Cardiac muscle cell (in vitro differentiated cells and primary cell): ENCODE data around the gene MCM9. TPM values are rescaled to one million over a fixed set of nuclear protein-coding genes. Genes with fewer than 3 reads are reported as not detected.
"Not testable (repeated sequence)": the region's sequence is repeated elsewhere in the genome, so short reads cannot be mapped to it uniquely, and the experiment has no call there.

Experiments used
- DNase-seq, 2 donors: peaks; one replicate each; pipeline versions ENCODE4 v3.0.0 to v3.0.0-alpha.2; 2010 to 2017; ENCODE audit warnings: low read depth in 1 of 2, low spot score in 1 of 2
- H3K27ac ChIP-seq: fragments of 200-600 bp; sonication (generic); 2 replicates; pipeline ENCODE4 v1.5.1; 2016
- H3K27me3 ChIP-seq: fragments of 200-600 bp; sonication (generic); 2 replicates; pipeline ENCODE4 v1.6.0; 2016; ENCODE audit warnings: control low read depth
- H3K36me3 ChIP-seq: fragments of 200-600 bp; sonication (generic); 2 replicates; pipeline ENCODE4 v1.5.1; 2016; ENCODE audit warnings: control low read depth
- H3K4me1 ChIP-seq: fragments of 200-600 bp; sonication (generic); 2 replicates; pipeline ENCODE4 v1.8.1; 2017; ENCODE audit warnings: low read depth, mild to moderate bottlenecking, mixed run types
- H3K4me3 ChIP-seq: fragments of 200-600 bp; sonication (generic); 2 replicates; pipeline ENCODE4 v1.5.1; 2016; ENCODE audit warnings: mild to moderate bottlenecking
- H3K9me3 ChIP-seq: fragments of 200-600 bp; sonication (generic); 2 replicates; pipeline ENCODE4 v1.5.1; 2017; ENCODE audit warnings: low read depth, mild to moderate bottlenecking, control low read depth
- polyA plus RNA-seq: library from polyadenylated mRNA; unstranded; fragments of >200 nt; fragmentation: Nextera tagmentation; extraction: Ambion mirVana; gene quantifications from 2 replicates; pipeline ENCODE4 v1.2.1, GENCODE V29; 2016
- total RNA-seq: library from RNA; depleted of rRNA; stranded (reverse); fragments of >200 nt; gene quantifications from 2 replicates; pipeline ENCODE4 v1.2.3, GENCODE V29; 2016
- TF ChIP-seq, protein P1 (sequence below): IDR thresholded peaks from 2 replicates; pipeline ENCODE4 v1.5.1; 2012; ENCODE audit warnings: low read depth, mild to moderate bottlenecking, low read length

MCM9 gene
- total and polyA plus RNA-seq, 2 experiments from 2014 or later: 7.0 to 10.1 TPM

DNA sequence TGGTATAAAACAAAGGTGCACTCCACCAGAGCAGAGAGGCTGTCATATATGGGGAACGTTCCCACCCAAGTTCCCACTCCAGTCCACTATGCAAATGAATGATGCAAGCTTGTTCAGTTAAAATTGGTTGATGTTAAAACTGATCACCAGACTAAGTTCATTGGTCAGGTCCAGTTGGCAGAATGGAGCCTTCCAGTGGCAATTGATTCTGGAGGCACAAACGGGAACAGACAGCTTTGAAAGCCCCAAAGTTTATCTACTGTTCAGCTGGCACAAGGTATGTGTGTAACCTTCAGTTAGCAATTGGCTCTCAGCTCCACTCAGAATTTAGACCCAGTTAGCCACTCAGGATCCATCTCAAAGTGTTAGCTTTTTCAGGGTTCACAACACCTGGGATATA is 164.1 kb downstream of the MCM9 start:
- H3K4me3 ChIP-seq: no peak overlapping the region
- no peaks in the 10 kb centered on the region for H3K36me3 ChIP-seq
- no peak for DNase-seq
- H3K27me3 ChIP-seq: no peaks in the 10 kb centered on the region
- no peak overlapping the region for H3K27ac ChIP-seq
- TF ChIP-seq, protein P1, sequence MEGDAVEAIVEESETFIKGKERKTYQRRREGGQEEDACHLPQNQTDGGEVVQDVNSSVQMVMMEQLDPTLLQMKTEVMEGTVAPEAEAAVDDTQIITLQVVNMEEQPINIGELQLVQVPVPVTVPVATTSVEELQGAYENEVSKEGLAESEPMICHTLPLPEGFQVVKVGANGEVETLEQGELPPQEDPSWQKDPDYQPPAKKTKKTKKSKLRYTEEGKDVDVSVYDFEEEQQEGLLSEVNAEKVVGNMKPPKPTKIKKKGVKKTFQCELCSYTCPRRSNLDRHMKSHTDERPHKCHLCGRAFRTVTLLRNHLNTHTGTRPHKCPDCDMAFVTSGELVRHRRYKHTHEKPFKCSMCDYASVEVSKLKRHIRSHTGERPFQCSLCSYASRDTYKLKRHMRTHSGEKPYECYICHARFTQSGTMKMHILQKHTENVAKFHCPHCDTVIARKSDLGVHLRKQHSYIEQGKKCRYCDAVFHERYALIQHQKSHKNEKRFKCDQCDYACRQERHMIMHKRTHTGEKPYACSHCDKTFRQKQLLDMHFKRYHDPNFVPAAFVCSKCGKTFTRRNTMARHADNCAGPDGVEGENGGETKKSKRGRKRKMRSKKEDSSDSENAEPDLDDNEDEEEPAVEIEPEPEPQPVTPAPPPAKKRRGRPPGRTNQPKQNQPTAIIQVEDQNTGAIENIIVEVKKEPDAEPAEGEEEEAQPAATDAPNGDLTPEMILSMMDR: no peak
- H3K4me1 ChIP-seq: peaks cover 5% of the 10 kb centered on the region
- H3K9me3 ChIP-seq: no peaks in the 10 kb centered on the region

DNA sequence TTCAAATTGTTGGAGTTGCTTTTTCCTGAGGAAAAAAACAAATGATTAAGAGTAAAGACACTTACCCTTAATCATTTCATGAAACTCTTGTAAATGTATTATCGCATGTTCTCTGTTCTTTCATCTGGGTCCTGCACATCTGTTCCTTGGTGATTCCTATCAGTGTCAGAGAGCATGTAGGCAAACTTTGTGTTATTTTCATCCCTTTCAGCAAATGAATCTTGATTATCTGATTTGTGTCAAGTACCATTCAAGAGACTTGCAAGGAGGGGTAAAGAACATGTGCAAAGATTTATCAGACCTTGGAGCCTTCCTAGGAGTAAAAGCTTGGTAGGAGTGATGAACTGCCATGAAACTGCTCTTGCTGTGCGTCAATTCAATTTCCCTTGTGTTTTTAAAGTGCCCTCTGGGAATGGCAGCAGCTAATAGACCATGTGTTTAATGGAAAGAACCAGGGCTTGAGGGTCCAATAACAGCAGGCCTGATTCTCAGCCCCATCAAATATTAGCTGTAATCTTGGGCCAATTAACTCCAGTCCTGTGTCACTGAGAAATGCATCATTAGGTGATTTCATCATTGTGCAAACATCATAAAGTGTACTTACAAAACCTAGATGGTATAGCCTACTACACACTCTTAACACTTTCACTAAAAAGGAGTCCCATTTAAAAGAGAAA is 164.7 kb downstream of the MCM9 start:
- Histone ChIP-seq H3K27me3 (no peaks in the 10 kb centered on the region), H3K4me3 (no peak overlapping the region), H3K4me1 (peaks cover 5% of the 10 kb centered on the region), H3K9me3 (no peaks in the 10 kb centered on the region), H3K27ac (no peak overlapping the region), H3K36me3 (no peaks in the 10 kb centered on the region)
- TF ChIP-seq, protein P1: no peak
- no peak for DNase-seq

DNA sequence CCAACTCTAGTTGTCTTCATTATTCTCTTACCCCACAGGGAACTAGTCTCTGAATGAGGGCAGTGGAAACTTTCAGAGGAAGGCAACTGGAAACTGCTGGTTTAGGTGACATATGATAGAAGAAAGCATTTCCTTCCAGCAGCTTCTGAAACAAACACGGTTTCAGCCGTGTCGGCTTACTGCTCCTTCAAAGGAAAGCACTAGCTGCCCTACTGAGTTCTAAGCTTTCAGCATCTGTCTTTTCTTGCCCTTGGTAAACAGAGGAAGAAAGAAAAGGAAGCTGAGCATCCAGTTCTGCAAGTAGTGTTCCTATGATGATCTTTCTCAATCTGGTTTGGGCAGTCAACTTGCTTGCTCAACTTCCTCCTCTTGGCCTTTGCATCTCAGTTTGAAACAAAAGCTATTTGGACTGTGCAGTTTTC is 166.0 kb downstream of the MCM9 start:
- H3K4me3 ChIP-seq: no peak overlapping the region
- H3K9me3 ChIP-seq: no peaks in the 10 kb centered on the region
- no peak for DNase-seq
- TF ChIP-seq, protein P1: no peak
- no peak overlapping the region for H3K27ac ChIP-seq
- no peaks in the 10 kb centered on the region for H3K36me3 ChIP-seq
- no peaks in the 10 kb centered on the region for H3K27me3 ChIP-seq
- H3K4me1 ChIP-seq: peaks cover 5% of the 10 kb centered on the region

DNA sequence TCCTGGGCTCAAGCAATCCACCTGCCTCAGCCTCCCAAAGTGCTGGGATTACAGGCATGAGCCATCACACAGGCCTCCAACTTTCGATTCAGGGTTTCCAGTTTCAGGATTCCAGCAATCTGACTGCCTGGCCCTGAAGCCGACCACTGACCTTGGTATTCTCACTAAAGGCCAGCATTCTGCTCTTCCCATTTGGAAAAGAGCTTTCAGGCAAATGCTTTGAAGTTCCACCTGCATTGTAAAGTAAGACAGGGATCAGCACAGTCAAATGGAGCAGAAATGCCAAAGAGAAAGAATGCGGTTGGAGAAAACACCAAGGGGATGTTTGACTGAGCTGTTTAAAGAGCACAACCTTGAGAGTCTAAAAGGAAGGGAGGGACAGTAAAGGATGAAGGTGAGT is 166.5 kb downstream of the MCM9 start:
- no peaks in the 10 kb centered on the region for H3K27me3 ChIP-seq
- TF ChIP-seq, protein P1: no peak
- no peak for DNase-seq

DNA sequence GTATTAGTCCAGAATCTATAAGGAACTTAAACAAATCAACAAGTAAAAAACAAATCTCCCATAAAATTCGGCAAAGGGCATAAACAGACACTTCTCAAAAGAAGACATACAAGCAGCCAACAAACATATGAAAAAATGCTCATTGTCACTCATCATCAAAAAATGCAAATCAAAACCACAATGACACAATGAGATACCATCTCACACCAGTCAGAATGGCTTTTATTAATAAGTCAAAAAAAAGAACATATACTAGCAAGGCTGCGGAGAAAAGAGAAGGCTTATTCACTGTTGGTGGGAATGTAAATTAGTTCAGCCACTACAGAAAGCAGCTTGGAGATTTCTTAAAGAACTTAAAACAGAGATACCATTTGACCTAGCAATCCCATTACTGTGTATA is 169.6 kb downstream of the MCM9 start:
- not testable (repeated sequence) for H3K9me3 ChIP-seq, H3K27ac ChIP-seq, DNase-seq, H3K4me3 ChIP-seq, H3K4me1 ChIP-seq, H3K27me3 ChIP-seq, H3K36me3 ChIP-seq

More for the DNA sequence above, 166.5 kb downstream of the MCM9 start:
- H3K4me1 ChIP-seq: peaks cover 5% of the 10 kb centered on the region
- no peaks in the 10 kb centered on the region for H3K36me3 ChIP-seq
- H3K4me3 ChIP-seq: no peak overlapping the region
- no peaks in the 10 kb centered on the region for H3K9me3 ChIP-seq
- no peak overlapping the region for H3K27ac ChIP-seq

DNA sequence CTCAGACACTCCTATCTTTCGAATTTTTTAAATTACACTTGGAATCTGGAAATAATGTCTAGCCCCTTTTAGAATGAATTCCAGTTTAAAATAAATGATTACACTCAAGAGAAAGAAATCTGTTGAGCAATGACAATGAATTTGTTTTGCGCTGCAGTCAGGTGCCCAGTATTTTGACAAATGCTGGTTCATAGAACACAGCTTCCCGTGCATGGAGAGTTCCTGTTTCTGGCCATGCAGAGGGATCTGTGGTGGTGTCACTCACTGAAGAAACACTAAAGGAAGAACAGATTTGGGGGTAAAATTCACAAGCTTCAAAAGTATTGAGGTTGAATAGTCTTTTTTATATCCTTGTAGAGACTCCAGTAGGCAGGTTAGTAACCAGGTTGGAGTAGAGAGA is 170.2 kb downstream of the MCM9 start:
- Histone ChIP-seq H3K36me3 (no peaks in the 10 kb centered on the region), H3K9me3 (no peaks in the 10 kb centered on the region), H3K4me3 (no peak overlapping the region), H3K4me1 (peaks cover 9% of the 10 kb centered on the region), H3K27me3 (no peaks in the 10 kb centered on the region), H3K27ac (no peak overlapping the region)
- DNase-seq: no peak
- TF ChIP-seq, protein P1: no peak

Other genes starting within 250 kb of the MCM9 start
- gene ASF1A, start 41.0 kb downstream of the MCM9 start, total RNA-seq: 9.3 and 11.6 TPM in 2 replicates
- gene ASF1A, start 41.0 kb downstream of the MCM9 start, polyA plus RNA-seq: 27.9 and 41.2 TPM in 2 replicates
- 4.2 and 13.7 TPM in 2 replicates for gene FAM184A, start 143.5 kb upstream of the MCM9 start, total RNA-seq
- 4.8 and 9.1 TPM in 2 replicates for gene FAM184A, start 143.5 kb upstream of the MCM9 start, polyA plus RNA-seq